GM21367 (cell line): ENCODE results near the gene PDZD2.

ENCODE experiments used
- ATAC-seq: cut with Tn5 transposase; IDR thresholded peaks from one replicate; pipeline ENCODE4 v1.9.1; 2021; ENCODE audit not compliant: unreplicated experiment

The PDZD2 gene

DNA sequence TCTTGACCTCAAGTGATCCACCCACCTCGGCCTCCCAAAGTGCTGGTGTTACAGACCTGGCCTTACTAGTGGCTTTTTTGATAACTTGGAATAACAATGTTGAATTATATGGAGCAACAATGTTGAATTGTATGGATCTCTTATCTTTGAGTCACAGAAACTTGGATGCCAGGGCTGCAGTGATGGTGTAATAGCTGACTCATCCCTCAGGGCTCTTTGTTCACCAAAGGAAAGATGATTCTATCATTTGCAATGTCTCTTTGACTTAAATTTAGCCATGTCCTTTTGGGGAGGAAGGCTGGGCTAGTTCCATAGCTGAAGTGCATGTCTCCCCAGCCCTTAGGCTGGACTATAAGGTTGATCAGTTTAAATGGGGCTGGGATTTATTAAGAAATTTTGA, 172.3 kb downstream of the PDZD2 start:
- no peak for ATAC-seq

DNA sequence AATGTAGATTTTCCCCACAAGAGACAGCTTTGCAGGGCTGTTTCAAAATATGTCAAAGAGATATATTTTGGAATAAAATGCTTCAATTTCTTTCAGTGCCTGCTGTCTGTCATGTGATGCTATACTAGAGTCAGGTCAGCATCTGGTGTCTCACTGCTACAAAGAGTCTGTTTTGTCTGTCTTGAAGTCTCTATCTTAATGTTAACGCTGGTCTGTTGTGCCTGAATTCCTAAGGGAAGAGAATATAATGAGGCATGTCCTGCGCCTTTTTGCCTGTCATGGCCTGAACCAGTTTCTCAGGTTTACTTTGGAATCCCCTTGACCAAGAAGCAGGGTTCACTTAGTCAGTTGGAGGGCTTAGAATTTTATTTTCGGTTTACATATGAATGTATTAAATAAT, 176.4 kb downstream of the PDZD2 start:
- no peak for ATAC-seq

DNA sequence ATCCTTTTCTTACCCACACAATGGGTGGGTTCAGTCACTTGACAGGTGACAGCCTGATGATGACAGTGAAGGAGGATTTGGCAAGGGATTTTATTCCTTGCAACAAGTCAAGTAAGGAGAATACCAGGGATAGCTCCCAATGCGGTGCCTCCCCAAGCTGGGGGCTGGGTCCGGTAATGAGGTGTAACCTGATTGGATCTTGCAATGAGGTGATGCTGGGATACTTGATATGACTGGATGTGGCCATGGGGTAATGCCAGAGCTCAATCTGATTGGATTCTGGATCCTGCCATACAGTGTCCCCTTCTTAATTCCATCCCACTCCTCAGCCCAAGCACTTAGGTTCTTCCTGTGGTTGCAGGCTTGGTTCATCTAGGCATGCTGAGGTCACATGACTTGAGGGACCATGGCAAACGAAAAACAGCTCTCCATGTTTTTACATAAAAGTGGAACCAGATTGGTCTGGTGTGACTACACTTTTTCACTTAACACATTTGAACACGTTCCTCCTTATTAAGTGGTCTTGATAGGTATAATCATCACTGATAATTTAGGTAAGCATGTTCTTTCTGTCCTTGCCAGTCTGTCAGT, 181.1 kb downstream of the PDZD2 start:
- ATAC-seq: no peak

- ATAC-seq: no peak
Observed at GRCh38 chr5:31823472-31823871, 184.5 kb downstream of the PDZD2 start.

- ATAC-seq: no peak
Observed at GRCh38 chr5:31824869-31825517, 186.1 kb downstream of the PDZD2 start.

DNA sequence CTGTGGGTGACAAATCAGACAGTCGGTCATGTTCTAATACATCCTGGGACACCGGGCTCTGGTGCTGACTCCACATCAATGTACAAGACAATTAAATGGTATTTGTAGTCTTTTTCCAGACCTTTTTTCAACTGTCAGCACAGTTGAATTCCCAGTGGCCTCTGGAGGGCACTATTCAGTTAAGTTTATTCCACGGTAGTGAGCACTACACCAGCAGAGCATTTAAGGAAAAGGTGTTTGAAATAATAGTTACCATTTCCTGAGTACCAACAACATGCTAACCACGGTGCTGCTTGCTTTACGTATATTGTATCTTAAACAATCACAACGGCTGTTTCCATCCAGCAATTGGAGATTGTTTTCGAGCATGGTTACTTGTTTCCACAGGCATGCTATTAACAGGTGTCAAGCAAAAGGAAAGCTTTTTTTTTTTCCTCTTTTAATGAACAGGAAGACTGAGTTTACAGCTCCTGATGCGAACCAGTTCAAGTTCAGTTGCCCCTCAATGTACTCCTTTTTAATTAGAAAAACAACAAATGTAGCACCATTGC, 186.7 kb downstream of the PDZD2 start:
- ATAC-seq: no peak

- no peak for ATAC-seq
Observed at GRCh38 chr5:31827867-31828266, 188.9 kb downstream of the PDZD2 start.

DNA sequence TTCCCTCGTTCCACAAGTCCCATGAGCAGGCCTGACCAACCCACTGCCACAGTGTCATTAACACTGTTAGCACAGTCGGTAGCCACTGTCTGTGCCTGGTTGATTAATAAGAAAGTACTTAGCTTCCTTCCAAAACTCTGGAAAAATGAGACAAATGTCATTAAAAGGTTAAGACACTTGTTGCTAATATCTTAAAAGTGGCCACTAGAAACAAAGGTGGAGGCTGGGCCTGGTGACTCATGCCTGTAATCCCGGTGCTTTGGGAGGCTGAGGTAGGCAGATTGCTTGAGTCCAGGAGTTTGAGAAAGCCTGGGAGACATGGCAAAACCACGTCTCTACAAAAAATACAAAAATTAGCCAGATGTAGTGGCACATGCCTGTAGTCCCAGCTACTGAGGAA, 194.0 kb downstream of the PDZD2 start:
- no peak for ATAC-seq

DNA sequence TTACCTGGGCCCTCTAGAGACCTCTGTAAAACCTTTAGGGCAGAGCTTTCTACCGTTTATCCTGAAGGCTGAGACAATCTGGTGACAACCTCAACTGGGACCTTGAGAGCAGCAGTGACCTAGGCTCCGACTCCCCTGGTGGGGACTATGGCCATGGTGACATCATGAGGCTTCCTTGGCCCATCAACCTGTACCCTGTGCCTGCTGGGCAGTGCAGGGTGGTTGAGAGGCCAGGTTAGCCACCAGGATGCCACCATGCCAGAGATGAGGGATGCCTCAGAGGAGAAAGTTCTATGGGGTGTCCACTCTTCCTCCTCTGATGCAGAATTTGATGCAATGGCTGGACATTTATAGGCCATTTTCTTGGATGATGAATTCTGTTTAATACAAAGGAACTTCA, 194.8 kb downstream of the PDZD2 start:
- no peak for ATAC-seq

- no peak for ATAC-seq
Observed at GRCh38 chr5:31844622-31845345, 205.9 kb downstream of the PDZD2 start.

DNA sequence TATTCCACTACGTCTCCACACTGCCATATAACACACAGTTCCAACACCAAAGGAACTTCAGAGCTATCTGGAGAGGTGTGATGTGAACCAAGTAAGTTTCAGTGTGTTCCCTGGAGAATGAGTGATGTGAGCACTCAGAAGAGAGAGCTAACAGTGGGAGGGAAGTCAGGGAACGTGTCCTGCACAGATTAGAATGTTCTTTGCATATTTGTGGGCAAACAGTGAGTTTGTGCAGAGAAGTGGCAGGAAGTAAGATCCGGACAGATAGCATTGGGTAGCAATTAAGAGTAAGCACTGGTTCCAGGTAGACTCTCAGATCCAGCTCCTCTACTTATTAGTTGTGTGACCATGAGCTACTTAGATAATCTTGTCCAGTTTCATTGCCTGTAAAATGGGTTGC, 206.4 kb downstream of the PDZD2 start:
- ATAC-seq: no peak

GRCh38 chr5:31846934-31847333, 208.0 kb downstream of the PDZD2 start:
- no peak for ATAC-seq

- ATAC-seq: no peak
Observed at GRCh38 chr5:31847354-31847753, 208.4 kb downstream of the PDZD2 start.

DNA sequence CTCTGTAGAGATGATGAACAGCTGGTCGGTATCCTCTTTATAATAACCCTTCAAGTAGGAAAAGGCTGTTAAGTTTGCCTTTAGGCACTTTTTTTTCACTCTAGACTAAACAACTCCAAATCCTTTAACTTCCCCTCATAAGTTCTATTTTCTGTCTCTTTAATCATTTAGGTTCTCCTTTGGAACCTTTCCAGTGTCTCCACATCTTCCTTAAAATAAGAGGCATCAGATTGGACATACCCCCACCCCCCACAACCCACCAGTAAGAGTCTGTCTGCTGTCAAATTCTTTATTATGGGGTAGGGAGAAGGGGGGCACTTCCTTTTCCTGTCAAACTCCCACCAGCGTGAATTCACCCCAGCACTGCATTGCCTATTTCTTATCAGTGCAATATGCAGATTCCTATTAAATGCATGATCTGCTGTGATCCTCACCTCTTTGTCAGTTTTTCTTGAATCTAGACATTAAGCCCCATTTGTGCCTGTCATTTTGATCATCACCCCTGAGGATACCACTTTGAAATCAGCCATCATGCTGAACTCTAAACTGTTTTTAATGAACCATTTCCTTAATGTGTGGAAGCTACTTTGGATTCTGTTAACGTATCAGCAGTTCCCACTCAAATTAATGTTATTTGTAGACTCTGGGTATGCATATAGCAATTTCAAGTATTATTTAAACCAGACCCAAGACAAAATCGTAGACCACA, 212.2 kb downstream of the PDZD2 start:
- ATAC-seq: no peak

DNA sequence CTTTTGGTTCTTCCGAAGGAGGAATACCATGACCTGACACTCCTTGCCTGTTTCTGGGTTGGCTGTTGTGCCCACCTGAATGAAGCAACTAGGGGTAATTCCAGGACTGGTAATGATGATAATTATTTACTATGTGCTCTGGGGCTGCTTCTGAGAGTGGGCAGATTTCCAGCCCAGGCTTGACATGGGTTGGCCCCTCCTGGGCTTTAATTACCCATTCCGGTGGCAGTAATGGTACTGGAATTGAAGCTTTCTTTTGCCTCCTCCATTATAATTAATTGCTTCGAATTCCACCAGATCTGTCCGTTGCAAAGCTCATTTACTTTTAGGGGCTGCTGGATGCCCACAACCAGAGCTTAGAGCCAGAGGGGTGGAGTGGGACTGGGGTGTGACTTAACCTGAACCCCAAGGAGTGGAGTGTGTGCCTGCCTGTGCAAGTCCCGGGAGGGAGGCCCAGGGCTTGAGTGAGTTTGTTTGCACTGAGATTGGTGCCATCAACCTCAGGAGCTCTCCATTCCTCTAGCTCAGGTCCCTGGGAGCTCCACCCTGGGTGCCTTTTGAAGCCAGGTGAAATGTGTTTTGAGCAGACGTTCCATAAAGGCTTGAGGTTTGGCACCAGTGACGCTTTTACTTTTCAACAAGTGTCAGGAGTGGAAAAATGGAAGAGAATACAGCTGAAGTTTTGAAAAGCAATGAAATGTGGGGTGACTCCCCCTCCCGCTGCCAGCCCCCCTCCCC, 214.6 kb downstream of the PDZD2 start:
- ATAC-seq: no peak

- ATAC-seq: no peak
Observed at GRCh38 chr5:31854181-31855133, 215.5 kb downstream of the PDZD2 start.

- ATAC-seq: no peak
Observed at GRCh38 chr5:31855134-31856040, 216.5 kb downstream of the PDZD2 start.

- ATAC-seq: no peak
Observed at GRCh38 chr5:31859096-31859495, 220.2 kb downstream of the PDZD2 start.

GRCh38 chr5:31860278-31860677, 221.3 kb downstream of the PDZD2 start:
- no peak for ATAC-seq
